GM23338 (cell line): ENCODE results near the gene PIN1. TPM values are rescaled to one million over a fixed set of nuclear protein-coding genes. Genes with fewer than 3 reads are reported as not detected.

Experiments
- ATAC-seq: fragments of 200-7000 bp; cut with Tn5 transposase; 3 replicates; pipeline ENCODE4 v1.9.1; 2020
- DNase-seq: peaks from one replicate; pipeline ENCODE4 v3.0.0-alpha.2; 2015; ENCODE audit warnings: low spot score
- H2AFZ ChIP-seq: fragments of 200-600 bp; sonication (generic); 2 replicates; pipeline ENCODE4 v1.8.0; 2016; ENCODE audit warnings: antibody characterized with exemption, mild to moderate bottlenecking, moderate library complexity
- H3F3A ChIP-seq: fragments of 200-600 bp; sonication (generic); replicated peaks from 2 replicates; pipeline ENCODE4 v1.8.0; 2017; ENCODE audit warnings: antibody characterized with exemption, mixed run types, low read depth
- H3K27ac ChIP-seq: fragments of 200-600 bp; sonication (generic); 2 replicates; pipeline ENCODE4 v1.6.1; 2016; ENCODE audit warnings: low read depth
- H3K27me3 ChIP-seq: fragments of 200-600 bp; sonication (generic); 2 replicates; pipeline ENCODE4 v1.8.0; 2016; ENCODE audit warnings: mild to moderate bottlenecking, mixed run types, moderate library complexity; ENCODE audit not compliant: insufficient read depth
- H3K36me3 ChIP-seq: fragments of 200-600 bp; sonication (generic); 2 replicates; pipeline ENCODE4 v1.8.0; 2016; ENCODE audit warnings: mild to moderate bottlenecking; ENCODE audit not compliant: insufficient read depth
- H3K4me1 ChIP-seq: fragments of 200-600 bp; sonication (generic); 2 replicates; pipeline ENCODE4 v1.8.0; 2016; ENCODE audit warnings: mild to moderate bottlenecking, moderate library complexity; ENCODE audit not compliant: insufficient read depth
- H3K4me2 ChIP-seq: fragments of 200-600 bp; sonication (generic); 2 replicates; pipeline ENCODE4 v1.7.1; 2017; ENCODE audit warnings: mixed run types
- H3K4me3 ChIP-seq: fragments of 200-600 bp; sonication (generic); 2 replicates; pipeline ENCODE4 v1.6.1; 2016; ENCODE audit warnings: mixed run types
- H3K79me2 ChIP-seq: fragments of 200-600 bp; sonication (generic); replicated peaks from 2 replicates; pipeline ENCODE4 v1.8.0; 2017; ENCODE audit warnings: mild to moderate bottlenecking; ENCODE audit not compliant: insufficient read depth
- H3K9me2 ChIP-seq: fragments of 200-600 bp; sonication (generic); 2 replicates; pipeline ENCODE4 v1.8.0; 2017; ENCODE audit not compliant: insufficient read depth
- H4K20me1 ChIP-seq: fragments of 200-600 bp; sonication (generic); replicated peaks from 2 replicates; pipeline ENCODE4 v1.8.0; 2017; ENCODE audit warnings: mild to moderate bottlenecking; ENCODE audit not compliant: insufficient read depth
- H3K27ac Mint-ChIP-seq: 2 replicates; pipeline ENCODE4 v1.8.0; 2020; ENCODE audit warnings: inconsistent platforms, mild to moderate bottlenecking, moderate library complexity, mixed read lengths
- H3K27me3 Mint-ChIP-seq: 3 replicates; pipeline ENCODE4 v1.8.0; 2022; ENCODE audit warnings: low read depth, mild to moderate bottlenecking, moderate library complexity, mixed read lengths, inconsistent platforms; ENCODE audit not compliant: insufficient read depth, poor library complexity
- H3K36me3 Mint-ChIP-seq: 3 replicates; pipeline ENCODE4 v1.8.0; 2021; ENCODE audit warnings: low read depth, mild to moderate bottlenecking, inconsistent platforms, moderate library complexity, mixed read lengths
- H3K4me1 Mint-ChIP-seq: 3 replicates; pipeline ENCODE4 v1.8.0; 2020; ENCODE audit warnings: mild to moderate bottlenecking, inconsistent platforms, mixed read lengths
- H3K4me3 Mint-ChIP-seq: 3 replicates; pipeline ENCODE4 v1.8.0; 2021; ENCODE audit warnings: moderate library complexity, mild to moderate bottlenecking, inconsistent platforms, mixed read lengths
- H3K9me3 Mint-ChIP-seq: 3 replicates; pipeline ENCODE4 v1.8.0; 2020; ENCODE audit warnings: moderate library complexity, mild to moderate bottlenecking, inconsistent platforms, mixed read lengths
- CREB1 ChIP-seq: fragments of 250-450 bp; sonication (Bioruptor Pico); IDR thresholded peaks from 2 replicates; pipeline ENCODE4 v1.5.0; 2020; ENCODE audit warnings: low read depth, mild to moderate bottlenecking, moderate library complexity
- EZH2 ChIP-seq: fragments of 200-600 bp; sonication (generic); IDR thresholded peaks from one replicate; pipeline ENCODE4 v1.8.0; 2017; ENCODE audit warnings: antibody characterized with exemption, mild to moderate bottlenecking, low read depth; ENCODE audit not compliant: unreplicated experiment
- EZH2phosphoT487 ChIP-seq: fragments of 200-600 bp; sonication (generic); IDR thresholded peaks from one replicate; pipeline ENCODE4 v1.8.1; 2018; ENCODE audit warnings: antibody characterized with exemption; ENCODE audit not compliant: unreplicated experiment
- JUNB ChIP-seq: IDR thresholded peaks from one replicate; pipeline ENCODE4 v1.6.1; 2016; ENCODE audit warnings: antibody characterized with exemption; ENCODE audit not compliant: unreplicated experiment
- NANOG ChIP-seq: IDR thresholded peaks from 2 replicates; pipeline ENCODE4 v1.6.1; 2016; ENCODE audit warnings: antibody characterized with exemption, borderline replicate concordance
- POLR2AphosphoS5 ChIP-seq: IDR thresholded peaks from 2 replicates; pipeline ENCODE4 v1.6.1; 2016; ENCODE audit warnings: antibody characterized with exemption, low read depth
- REST ChIP-seq: IDR thresholded peaks from one replicate; pipeline ENCODE4 v1.6.1; 2018; ENCODE audit warnings: antibody characterized with exemption; ENCODE audit not compliant: unreplicated experiment
- ZNF114 ChIP-seq: fragments of 250-450 bp; sonication (Bioruptor Pico); IDR thresholded peaks from 2 replicates; pipeline ENCODE4 v1.5.0; 2020; ENCODE audit warnings: mild to moderate bottlenecking, moderate library complexity
- ZNF331 ChIP-seq: fragments of 250-450 bp; sonication (Bioruptor Pico); IDR thresholded peaks from 2 replicates; pipeline ENCODE4 v1.5.0; 2020; ENCODE audit warnings: low read depth, mild to moderate bottlenecking, moderate library complexity
- ZNF462 ChIP-seq: fragments of 250-450 bp; sonication (Bioruptor Pico); IDR thresholded peaks from 2 replicates; pipeline ENCODE4 v1.5.0; 2020; ENCODE audit warnings: mild to moderate bottlenecking, moderate library complexity
- polyA plus RNA-seq: library from polyadenylated mRNA; unstranded; fragments of >200 nt; fragmentation: Nextera tagmentation; extraction: Ambion mirVana; gene quantifications from 2 replicates; pipeline ENCODE4 v1.2.1, GENCODE V29; 2016
- total RNA-seq: library from RNA; depleted of rRNA; stranded (reverse); fragments of >200 nt; shearing (Covaris generic); gene quantifications from 2 replicates; pipeline ENCODE4 v1.2.3, GENCODE V29; 2014

PIN1 gene
- total and polyA plus RNA-seq, 2 experiments from 2014 or later: 127 TPM

- H3K9me3 Mint-ChIP-seq: no peaks in the 10 kb centered on the region; the same call in 2 of the 3 replicates
- peaks cover 13% of the 10 kb centered on the region for H3F3A ChIP-seq
- peaks cover 5% of the 10 kb centered on the region; the same call in 1 of the 2 replicates for H3K4me1 ChIP-seq
- ATAC-seq (no peak), DNase-seq (no peak)
- peak overlapping the region; percentile 96 for H3K4me3 Mint-ChIP-seq
- peaks cover 9% of the 10 kb centered on the region for H3K4me1 Mint-ChIP-seq
- H3K36me3 ChIP-seq: no peaks in the 10 kb centered on the region
- no peaks in the 10 kb centered on the region for H3K27me3 ChIP-seq
- H3K36me3 Mint-ChIP-seq: peaks cover 24% of the 10 kb centered on the region
- peak overlapping the region; percentile 81 for H3K4me3 ChIP-seq
- H3K9me2 ChIP-seq: no peaks in the 10 kb centered on the region
- peak overlapping the region; percentile 98 for H3K4me2 ChIP-seq
- no peak for TF ChIP-seq POLR2AphosphoS5
- no peak for TF ChIP-seq EZH2phosphoT487
- no peak for TF ChIP-seq ZNF331 (CRISPR knock-in tag)
- no peak for TF ChIP-seq CREB1 (CRISPR knock-in tag)
- H2AFZ ChIP-seq: no peak overlapping the region
- H3K79me2 ChIP-seq: peaks cover 53% of the 10 kb centered on the region
- peaks cover 8% of the 10 kb centered on the region for H4K20me1 ChIP-seq
- peaks cover 5% of the 10 kb centered on the region for H3K27me3 Mint-ChIP-seq
- no peak overlapping the region for H3K27ac ChIP-seq
- H3K27ac Mint-ChIP-seq: peak overlapping the region; percentile 74
These were observed 6.5 kb upstream of the PIN1 start for GRCh38 chr19:9828551-9829063.

- ATAC-seq (no peak), DNase-seq (no peak)
- Mint-ChIP-seq H3K27ac (0 out of 2 replicates have a peak overlapping the region, but pooled peaks have one; percentile 23), H3K4me1 (peaks cover 9% of the 10 kb centered on the region), H3K36me3 (peaks cover 17% of the 10 kb centered on the region), H3K27me3 (peaks cover 5% of the 10 kb centered on the region), H3K4me3 (peak overlapping the region; percentile 87), H3K9me3 (no peaks in the 10 kb centered on the region)
- TF ChIP-seq EZH2: no peak
- TF ChIP-seq ZNF331 (CRISPR knock-in tag): no peak
- no peak for TF ChIP-seq REST
- no peak for TF ChIP-seq ZNF114 (CRISPR knock-in tag)
- no peak for TF ChIP-seq NANOG
- no peak for TF ChIP-seq EZH2phosphoT487
- no peak for TF ChIP-seq POLR2AphosphoS5
- TF ChIP-seq JUNB: no peak
- no peak for TF ChIP-seq ZNF462 (CRISPR knock-in tag)
- no peak overlapping the region for H3K27ac ChIP-seq
- H2AFZ ChIP-seq: no peak overlapping the region
- H3K4me1 ChIP-seq: peaks cover 11% of the 10 kb centered on the region; the same call in 1 of the 2 replicates
- H3K4me3 ChIP-seq: peak overlapping the region; percentile 55
- H3K36me3 ChIP-seq: no peaks in the 10 kb centered on the region
- H3K79me2 ChIP-seq: peaks cover 36% of the 10 kb centered on the region
- peak overlapping the region; percentile 76 for H3K4me2 ChIP-seq
- no peaks in the 10 kb centered on the region for H3K27me3 ChIP-seq
- H4K20me1 ChIP-seq: peaks cover 20% of the 10 kb centered on the region
- peaks cover 8% of the 10 kb centered on the region for H3F3A ChIP-seq
- no peaks in the 10 kb centered on the region for H3K9me2 ChIP-seq
These were observed 802 bp upstream of the PIN1 start for GRCh38 chr19:9834307-9834725.
